Measurements from ENCODE around the gene COL19A1. TPM values are rescaled to one million over a fixed set of nuclear protein-coding genes. Genes with fewer than 3 reads are reported as not detected.

The COL19A1 gene
- polyA plus RNA-seq, 1 donor (not counting 4 experiments of a cell fraction or from before 2014, with no cell fraction given), result not detected

DNA sequence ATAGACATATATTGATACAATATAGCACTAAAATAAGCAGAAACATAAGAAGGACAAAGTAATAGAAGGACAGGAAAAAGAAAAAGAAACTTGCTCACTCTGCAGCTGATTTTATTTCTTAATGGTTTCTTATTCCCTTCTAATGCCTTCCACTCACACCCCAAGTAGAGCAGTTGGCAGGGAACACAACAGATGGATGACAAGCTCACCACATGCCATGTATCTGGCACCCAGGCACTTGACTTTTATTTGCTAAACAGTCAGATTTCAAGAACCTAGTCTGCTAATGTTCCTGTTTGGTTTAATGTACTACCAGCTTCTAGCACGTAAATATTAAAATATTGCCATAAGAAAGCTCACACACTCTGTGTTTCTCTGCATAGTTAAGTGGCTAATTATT is 87.1 kb downstream of the COL19A1 start:
- TF ChIP-seq EZH2 (IDR thresholded peaks at IDR 0.05; ENCODE audit: low read length), result no peak
- TF ChIP-seq, protein P1, sequence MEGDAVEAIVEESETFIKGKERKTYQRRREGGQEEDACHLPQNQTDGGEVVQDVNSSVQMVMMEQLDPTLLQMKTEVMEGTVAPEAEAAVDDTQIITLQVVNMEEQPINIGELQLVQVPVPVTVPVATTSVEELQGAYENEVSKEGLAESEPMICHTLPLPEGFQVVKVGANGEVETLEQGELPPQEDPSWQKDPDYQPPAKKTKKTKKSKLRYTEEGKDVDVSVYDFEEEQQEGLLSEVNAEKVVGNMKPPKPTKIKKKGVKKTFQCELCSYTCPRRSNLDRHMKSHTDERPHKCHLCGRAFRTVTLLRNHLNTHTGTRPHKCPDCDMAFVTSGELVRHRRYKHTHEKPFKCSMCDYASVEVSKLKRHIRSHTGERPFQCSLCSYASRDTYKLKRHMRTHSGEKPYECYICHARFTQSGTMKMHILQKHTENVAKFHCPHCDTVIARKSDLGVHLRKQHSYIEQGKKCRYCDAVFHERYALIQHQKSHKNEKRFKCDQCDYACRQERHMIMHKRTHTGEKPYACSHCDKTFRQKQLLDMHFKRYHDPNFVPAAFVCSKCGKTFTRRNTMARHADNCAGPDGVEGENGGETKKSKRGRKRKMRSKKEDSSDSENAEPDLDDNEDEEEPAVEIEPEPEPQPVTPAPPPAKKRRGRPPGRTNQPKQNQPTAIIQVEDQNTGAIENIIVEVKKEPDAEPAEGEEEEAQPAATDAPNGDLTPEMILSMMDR (optimal IDR thresholded peaks at IDR 0.05 in 1 of 3, IDR thresholded peaks at IDR 0.05 in 1 of 3, conservative IDR thresholded peaks at IDR 0.05 in 1 of 3; ENCODE audit: extremely low read depth in 1 of 3, insufficient read depth in 2 of 3, low read length in 3 of 3), result no peak
- no peak overlapping the region for H3K4me3 ChIP-seq (ENCODE audit: control insufficient read depth in 2 of 3, extremely low read depth in 1 of 3, insufficient read depth in 2 of 3, low read depth in 1 of 3, low read length in 3 of 3)
- no peaks in the 10 kb centered on the region for H3K79me2 ChIP-seq (ENCODE audit: control insufficient read depth, insufficient read depth, low read length)
- no peak for DNase-seq (ENCODE audit: low read depth, low spot score)
- dilution Hi-C loops (cut with MboI; ENCODE audit: extremely low pct_ligation_motif_present, low sequenced_read_pairs), result no loop called here
- no peaks in the 10 kb centered on the region for H3K27me3 ChIP-seq (ENCODE audit: control insufficient read depth, extremely low read depth, insufficient read depth, low read length)
- FAIRE-seq, result no peak
- no peaks in the 10 kb centered on the region for H3K9me1 ChIP-seq (ENCODE audit: control insufficient read depth, extremely low read depth, insufficient read depth, low read length)
- no peak overlapping the region for H3K4me2 ChIP-seq (ENCODE audit: control insufficient read depth, extremely low read depth, insufficient read depth, low read depth, low read length)
- H3K27ac ChIP-seq (ENCODE audit: control insufficient read depth, insufficient read depth, low read length), result no peak overlapping the region
- no peak overlapping the region for H3K9ac ChIP-seq (ENCODE audit: control insufficient read depth, extremely low read depth, insufficient read depth, low read length)
- no peaks in the 10 kb centered on the region for H3K4me1 ChIP-seq (ENCODE audit: control insufficient read depth, extremely low read depth, insufficient read depth, low read length)
- no peaks in the 10 kb centered on the region for H3K9me3 ChIP-seq (ENCODE audit: control insufficient read depth, low read depth, low read length)
- H4K20me1 ChIP-seq (ENCODE audit: control insufficient read depth, extremely low read depth, insufficient read depth, low read length), result no peaks in the 10 kb centered on the region
- H2AFZ ChIP-seq (ENCODE audit: control insufficient read depth, low read length), result no peak overlapping the region
- no peaks in the 10 kb centered on the region for H3K36me3 ChIP-seq (ENCODE audit: control insufficient read depth in 2 of 2, extremely low read depth in 1 of 2, insufficient read depth in 2 of 2, low read length in 2 of 2)

DNA sequence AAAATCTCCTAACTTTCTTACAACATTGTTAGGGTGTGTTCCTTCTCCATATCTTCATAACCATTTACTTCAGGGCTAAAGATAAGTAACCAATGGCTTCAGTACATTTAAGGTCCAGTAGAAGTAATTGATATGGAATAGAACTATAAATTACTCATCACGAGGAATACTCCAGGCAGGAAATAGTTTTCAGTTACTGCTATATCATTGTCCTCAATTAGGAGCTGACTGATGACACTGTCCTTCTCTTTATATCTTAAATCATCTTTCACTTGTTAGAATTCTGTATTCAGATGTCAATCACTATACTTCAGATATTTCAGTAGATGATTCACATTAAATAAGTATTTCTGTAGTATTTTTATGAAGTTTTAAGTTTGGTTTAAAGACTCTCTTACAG is 88.4 kb downstream of the COL19A1 start:
- H3K4me2 ChIP-seq (ENCODE audit: control insufficient read depth, extremely low read depth, insufficient read depth, low read depth, low read length), result no peak overlapping the region
- no peak overlapping the region for H3K9ac ChIP-seq (ENCODE audit: control insufficient read depth, extremely low read depth, insufficient read depth, low read length)
- DNase-seq (ENCODE audit: low read depth, low spot score), result no peak
- dilution Hi-C loops (cut with MboI; ENCODE audit: extremely low pct_ligation_motif_present, low sequenced_read_pairs), result no loop called here
- H3K27me3 ChIP-seq (ENCODE audit: control insufficient read depth, extremely low read depth, insufficient read depth, low read length), result no peaks in the 10 kb centered on the region
- H3K9me3 ChIP-seq (ENCODE audit: control insufficient read depth, low read depth, low read length), result no peaks in the 10 kb centered on the region
- no peaks in the 10 kb centered on the region for H3K4me1 ChIP-seq (ENCODE audit: control insufficient read depth, extremely low read depth, insufficient read depth, low read length)
- no peaks in the 10 kb centered on the region for H4K20me1 ChIP-seq (ENCODE audit: control insufficient read depth, extremely low read depth, insufficient read depth, low read length)
- no peak overlapping the region for H2AFZ ChIP-seq (ENCODE audit: control insufficient read depth, low read length)
- H3K4me3 ChIP-seq (ENCODE audit: control insufficient read depth in 2 of 3, extremely low read depth in 1 of 3, insufficient read depth in 2 of 3, low read depth in 1 of 3, low read length in 3 of 3), result no peak overlapping the region
- H3K27ac ChIP-seq (ENCODE audit: control insufficient read depth, insufficient read depth, low read length), result no peak overlapping the region
- no peaks in the 10 kb centered on the region for H3K79me2 ChIP-seq (ENCODE audit: control insufficient read depth, insufficient read depth, low read length)
- H3K36me3 ChIP-seq (ENCODE audit: control insufficient read depth in 2 of 2, extremely low read depth in 1 of 2, insufficient read depth in 2 of 2, low read length in 2 of 2), result no peaks in the 10 kb centered on the region
- no peaks in the 10 kb centered on the region for H3K9me1 ChIP-seq (ENCODE audit: control insufficient read depth, extremely low read depth, insufficient read depth, low read length)
- TF ChIP-seq, protein P1 (optimal IDR thresholded peaks at IDR 0.05 in 1 of 3, IDR thresholded peaks at IDR 0.05 in 1 of 3, conservative IDR thresholded peaks at IDR 0.05 in 1 of 3; ENCODE audit: extremely low read depth in 1 of 3, insufficient read depth in 2 of 3, low read length in 3 of 3), result no peak
- no peak for TF ChIP-seq EZH2 (IDR thresholded peaks at IDR 0.05; ENCODE audit: low read length)
- no peak for FAIRE-seq

Data from keratinocyte (primary cell).